ENCODE data around the gene SPATA3. TPM values are rescaled to one million over a fixed set of nuclear protein-coding genes. Genes with fewer than 3 reads are reported as not detected.

SPATA3 gene
- total RNA-seq, 2 experiments from 2014 or later: 0.71 TPM; not detected in 1

DNA sequence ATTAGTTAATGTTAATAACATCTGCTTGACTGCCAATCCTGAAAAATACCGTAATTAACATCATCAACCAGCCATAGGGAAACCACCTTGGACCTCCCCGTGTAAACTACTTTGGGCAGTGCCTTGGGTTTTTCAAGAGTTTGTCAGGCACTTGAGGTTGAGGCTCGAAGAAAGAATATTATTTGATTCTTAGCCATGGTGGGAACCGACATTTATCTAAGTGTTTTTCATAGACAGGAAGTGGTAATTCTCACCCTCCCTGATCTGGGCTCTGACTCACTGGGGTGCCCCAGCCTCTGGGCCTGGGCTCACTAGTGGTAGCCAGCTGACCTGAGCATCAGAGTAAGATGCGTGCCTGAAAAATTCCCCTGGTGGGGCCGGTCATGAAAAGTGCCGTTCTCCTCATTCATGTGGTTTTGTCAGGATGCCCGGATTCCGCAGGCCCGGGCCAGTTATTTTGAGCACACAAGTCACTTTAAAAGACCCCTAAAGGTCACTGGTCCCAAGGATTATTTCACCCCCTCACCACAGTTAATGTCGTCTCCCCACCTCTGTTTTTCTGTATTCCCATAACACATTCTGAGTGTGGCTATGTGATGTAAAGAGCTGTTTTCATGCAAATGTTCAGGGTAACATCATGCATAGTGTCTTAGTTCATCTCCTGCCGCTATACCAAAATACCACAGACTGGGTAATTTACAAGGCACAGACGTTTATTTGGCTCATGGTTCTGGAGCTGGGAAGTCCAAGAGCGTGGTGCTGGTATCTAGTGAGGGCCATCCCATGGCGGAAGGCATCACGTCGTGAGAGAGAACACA is 21.6 kb upstream of the SPATA3 start:
- H3K27ac Mint-ChIP-seq: peak overlapping the region; percentile 87
- peaks cover 57% of the 10 kb centered on the region for H3K4me1 Mint-ChIP-seq
- H3K27me3 Mint-ChIP-seq: peaks cover 9% of the 10 kb centered on the region
- H3K9me3 Mint-ChIP-seq: peaks cover 5% of the 10 kb centered on the region
- H3K36me3 Mint-ChIP-seq (ENCODE audit: low read depth): no peaks in the 10 kb centered on the region
- DNase-seq: peak; percentile 60
- peak overlapping the region; percentile 33 for H3K4me3 Mint-ChIP-seq
- CTCF ChIA-PET: interaction anchor here (0.9 to 2.8 kb wide), 4 partner anchors 8 to 54 kb away, joined by 3 to 11 read pairs (median 5); no protein-coding TSS in a partner anchor
- POLR2A ChIA-PET: no interaction called here

DNA sequence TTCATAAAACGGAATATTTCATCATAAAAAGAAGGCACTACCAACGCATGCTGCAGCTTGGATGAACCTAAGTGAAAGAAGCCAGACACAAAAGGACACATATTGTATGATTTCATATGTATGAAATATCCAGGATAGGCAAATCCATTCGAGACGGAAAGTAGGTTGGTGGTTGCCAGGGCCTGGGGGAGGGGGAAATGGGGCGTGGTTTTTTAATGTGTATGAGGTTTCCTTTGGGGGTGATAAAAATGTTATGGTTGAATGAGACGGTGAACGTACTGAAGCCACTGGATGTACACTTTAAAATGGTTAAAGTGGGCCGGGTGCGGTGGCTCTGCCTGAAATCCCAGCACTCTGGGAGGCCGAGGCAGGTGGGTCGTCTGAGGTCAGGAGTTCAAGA is 20.0 kb upstream of the SPATA3 start:
- POLR2A ChIA-PET: no interaction called here
- H3K27ac Mint-ChIP-seq: no peak overlapping the region

DNA sequence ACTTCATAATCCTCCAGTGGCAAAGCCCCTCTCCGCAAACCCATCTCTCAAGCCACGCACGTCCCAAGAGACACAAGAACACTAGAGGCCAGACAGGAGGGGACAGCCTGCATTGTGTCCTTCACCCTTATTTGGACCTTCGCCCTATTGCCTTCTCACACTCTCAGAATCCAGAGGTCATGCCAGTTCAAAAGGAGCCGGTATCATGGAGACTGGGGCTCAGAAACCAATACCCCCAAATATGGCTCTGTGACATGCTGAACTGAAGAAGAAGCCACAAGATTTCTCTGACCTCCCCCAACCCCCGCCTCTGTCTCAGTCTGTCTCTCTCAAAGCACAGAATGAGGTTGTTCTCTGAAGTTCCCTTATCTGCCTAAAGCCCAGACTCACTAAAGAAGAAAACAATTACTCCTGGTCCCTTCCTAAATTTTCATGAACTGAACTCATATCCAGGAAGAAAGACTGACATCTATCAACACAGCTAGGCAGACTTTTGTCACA is 19.2 kb upstream of the SPATA3 start:
- Mint-ChIP-seq H3K27ac (no peak overlapping the region), H3K27me3 (peaks cover 9% of the 10 kb centered on the region), H3K4me1 (peaks cover 70% of the 10 kb centered on the region), H3K36me3 (ENCODE audit: low read depth) (no peaks in the 10 kb centered on the region), H3K4me3 (no peak overlapping the region), H3K9me3 (peaks cover 5% of the 10 kb centered on the region)
- ChIA-PET POLR2A (no interaction called here), CTCF (no interaction called here)
- no peak for DNase-seq

More for the DNA sequence above, 20.0 kb upstream of the SPATA3 start:
- H3K36me3 Mint-ChIP-seq (ENCODE audit: low read depth): no peaks in the 10 kb centered on the region
- peaks cover 5% of the 10 kb centered on the region for H3K9me3 Mint-ChIP-seq
- H3K4me1 Mint-ChIP-seq: peaks cover 63% of the 10 kb centered on the region
- H3K27me3 Mint-ChIP-seq: peaks cover 9% of the 10 kb centered on the region
- no peak for DNase-seq
- no peak overlapping the region for H3K4me3 Mint-ChIP-seq
- CTCF ChIA-PET: interaction anchor here (0.7 to 2.8 kb wide), 3 partner anchors 9 to 482 kb away, joined by 3 to 11 read pairs (median 7); no protein-coding TSS in a partner anchor

DNA sequence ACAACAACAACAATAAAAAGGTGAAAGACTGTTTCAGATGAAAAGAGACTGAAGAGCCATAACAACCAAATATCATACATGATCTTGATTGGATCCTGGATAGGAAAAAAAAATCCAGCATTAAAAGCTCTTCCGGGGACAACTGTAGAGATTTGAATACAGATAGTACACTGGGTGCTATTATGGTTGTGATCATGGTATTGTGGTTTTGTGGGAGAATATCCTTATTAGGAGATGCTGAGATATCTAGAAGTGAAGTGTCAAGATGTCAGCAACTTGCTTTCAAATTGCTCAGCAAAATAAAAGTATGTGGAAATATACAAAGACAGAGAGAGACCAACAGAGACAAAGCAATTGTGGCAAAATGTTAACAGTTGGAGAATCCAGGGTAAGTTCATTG is 15.5 kb upstream of the SPATA3 start:
- no peak for DNase-seq
- H3K4me1 Mint-ChIP-seq: peaks cover 73% of the 10 kb centered on the region
- H3K27ac Mint-ChIP-seq: peak overlapping the region; percentile 32
- no peaks in the 10 kb centered on the region for H3K9me3 Mint-ChIP-seq
- ChIA-PET CTCF (interaction anchor here (1.1 to 1.6 kb wide), 3 partner anchors 9 to 162 kb away, joined by 3 read pairs; no protein-coding TSS in a partner anchor), POLR2A (no interaction called here)
- H3K27me3 Mint-ChIP-seq: peaks cover 9% of the 10 kb centered on the region
- H3K36me3 Mint-ChIP-seq (ENCODE audit: low read depth): no peaks in the 10 kb centered on the region
- peak overlapping the region; percentile 23 for H3K4me3 Mint-ChIP-seq

DNA sequence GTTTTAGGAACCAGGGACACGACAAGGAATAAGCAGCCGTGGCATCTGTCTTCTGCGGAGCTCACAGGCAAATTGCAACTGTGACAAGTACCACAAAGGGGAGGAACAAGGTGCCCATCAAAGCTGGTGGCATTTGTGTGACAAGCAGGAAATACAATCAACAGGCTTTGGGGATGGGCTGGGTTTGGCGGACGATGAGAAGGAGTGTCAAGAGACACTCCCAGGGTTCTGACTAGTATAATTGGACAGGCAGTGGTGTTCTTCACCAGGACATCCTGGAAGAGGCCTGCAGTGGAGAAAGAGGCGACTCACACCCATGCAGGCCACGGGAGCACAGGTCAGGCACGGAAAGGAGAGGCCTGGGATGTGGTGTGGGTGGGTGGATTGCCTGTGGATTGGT is 14.2 kb upstream of the SPATA3 start:
- Mint-ChIP-seq H3K4me1 (peaks cover 73% of the 10 kb centered on the region), H3K9me3 (no peaks in the 10 kb centered on the region), H3K27ac (peak overlapping the region; percentile 73), H3K36me3 (ENCODE audit: low read depth) (no peaks in the 10 kb centered on the region), H3K27me3 (peaks cover 2% of the 10 kb centered on the region), H3K4me3 (peak overlapping the region; percentile 66)
- ChIA-PET CTCF (interaction anchor here (0.6 to 1.6 kb wide), 5 partner anchors 11 to 79 kb away, joined by 3 to 4 read pairs (median 3); no protein-coding TSS in a partner anchor), POLR2A (no interaction called here)
- DNase-seq: peak; percentile 53

DNA sequence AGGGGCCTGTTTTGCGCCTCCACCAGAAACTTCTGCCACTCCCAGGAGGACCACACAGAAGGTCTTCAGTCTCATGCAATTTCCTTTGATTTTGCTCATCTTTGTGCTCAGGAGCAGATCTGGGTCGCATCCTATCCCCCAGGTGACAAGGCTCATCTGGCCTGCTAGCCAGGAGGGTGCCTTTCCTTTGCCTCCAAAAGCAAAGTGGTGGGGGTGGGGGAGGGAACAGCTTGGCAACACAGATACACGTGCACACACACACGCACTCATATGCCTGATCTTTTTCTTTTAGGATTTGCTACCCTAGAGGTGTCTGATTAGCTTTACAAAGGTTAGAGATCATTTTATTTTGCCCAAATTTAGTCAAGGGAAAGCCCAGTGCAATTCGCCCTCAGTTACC is 13.8 kb upstream of the SPATA3 start:
- H3K4me1 Mint-ChIP-seq: peaks cover 73% of the 10 kb centered on the region
- ChIA-PET POLR2A (no interaction called here), CTCF (interaction anchor here (0.6 to 1.6 kb wide), 6 partner anchors 68 to 1011 kb away, joined by 3 to 4 read pairs (median 3); no protein-coding TSS in a partner anchor)
- H3K36me3 Mint-ChIP-seq (ENCODE audit: low read depth): no peaks in the 10 kb centered on the region
- peak overlapping the region; percentile 66 for H3K4me3 Mint-ChIP-seq
- no peaks in the 10 kb centered on the region for H3K9me3 Mint-ChIP-seq
- peak overlapping the region; percentile 73 for H3K27ac Mint-ChIP-seq
- DNase-seq: no peak
- H3K27me3 Mint-ChIP-seq: no peaks in the 10 kb centered on the region

DNA sequence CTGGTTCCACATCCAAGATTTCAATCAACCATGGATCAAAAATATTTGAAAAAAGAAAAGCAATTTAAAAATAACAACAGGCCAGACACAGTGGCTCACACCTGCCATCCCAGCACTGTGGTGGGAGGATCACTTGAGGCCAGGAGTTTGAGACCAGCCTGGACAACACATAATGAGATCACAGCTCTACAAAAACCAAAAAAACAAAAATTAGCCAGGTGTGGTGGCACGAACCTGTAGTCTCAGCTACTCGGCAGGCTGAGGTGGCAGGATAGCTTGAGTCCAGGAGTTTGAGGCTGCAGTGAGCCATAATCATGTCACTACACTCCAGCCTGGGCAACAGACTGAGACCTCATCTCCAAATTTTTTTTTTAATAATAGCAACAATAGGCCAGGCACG is 13.4 kb upstream of the SPATA3 start:
- POLR2A ChIA-PET: no interaction called here
- H3K36me3 Mint-ChIP-seq (ENCODE audit: low read depth): no peaks in the 10 kb centered on the region
- peak overlapping the region; percentile 66 for H3K4me3 Mint-ChIP-seq
- H3K4me1 Mint-ChIP-seq: peaks cover 70% of the 10 kb centered on the region
- DNase-seq: no peak
- H3K27ac Mint-ChIP-seq: peak overlapping the region; percentile 73
- no peaks in the 10 kb centered on the region for H3K27me3 Mint-ChIP-seq
- no peaks in the 10 kb centered on the region for H3K9me3 Mint-ChIP-seq
- CTCF ChIA-PET: interaction anchor here (0.6 to 1.3 kb wide), 5 partner anchors 8 to 1011 kb away, joined by 3 to 4 read pairs (median 3); no protein-coding TSS in a partner anchor

DNA sequence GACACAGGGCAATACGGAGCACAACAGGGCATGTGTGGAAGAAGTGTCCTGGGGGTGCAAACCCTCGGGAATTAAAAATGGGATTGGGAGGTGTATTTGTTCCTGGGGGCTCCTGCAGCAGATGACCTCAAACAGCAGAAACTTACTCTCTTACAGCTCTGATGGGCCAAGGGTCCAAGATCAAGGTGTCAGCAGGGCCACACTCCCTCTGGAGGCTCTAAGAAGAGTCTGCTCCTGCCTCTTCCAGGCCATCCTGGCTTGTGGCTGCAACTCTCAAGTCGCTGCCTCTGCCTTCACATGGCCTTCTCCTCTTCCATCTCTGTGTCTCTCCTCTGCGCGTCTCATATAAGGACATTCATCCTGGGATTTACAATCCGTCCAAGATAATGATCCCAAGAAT is 12.4 kb upstream of the SPATA3 start:
- no peak for DNase-seq
- no peaks in the 10 kb centered on the region for H3K36me3 Mint-ChIP-seq (ENCODE audit: low read depth)
- H3K27ac Mint-ChIP-seq: no peak overlapping the region
- no peaks in the 10 kb centered on the region for H3K9me3 Mint-ChIP-seq
- H3K4me3 Mint-ChIP-seq: no peak overlapping the region
- ChIA-PET POLR2A (interaction anchor here (2.1 kb wide), 1 partner anchor 58 kb away, joined by 5 read pairs; the partner anchor contains the start of gene GPR55), CTCF (interaction anchor here (1.1 to 3.2 kb wide), 3 partner anchors 29 to 185 kb away, joined by 3 to 12 read pairs (median 3); no protein-coding TSS in a partner anchor)
- H3K27me3 Mint-ChIP-seq: peaks cover 3% of the 10 kb centered on the region
- peaks cover 65% of the 10 kb centered on the region for H3K4me1 Mint-ChIP-seq

DNA sequence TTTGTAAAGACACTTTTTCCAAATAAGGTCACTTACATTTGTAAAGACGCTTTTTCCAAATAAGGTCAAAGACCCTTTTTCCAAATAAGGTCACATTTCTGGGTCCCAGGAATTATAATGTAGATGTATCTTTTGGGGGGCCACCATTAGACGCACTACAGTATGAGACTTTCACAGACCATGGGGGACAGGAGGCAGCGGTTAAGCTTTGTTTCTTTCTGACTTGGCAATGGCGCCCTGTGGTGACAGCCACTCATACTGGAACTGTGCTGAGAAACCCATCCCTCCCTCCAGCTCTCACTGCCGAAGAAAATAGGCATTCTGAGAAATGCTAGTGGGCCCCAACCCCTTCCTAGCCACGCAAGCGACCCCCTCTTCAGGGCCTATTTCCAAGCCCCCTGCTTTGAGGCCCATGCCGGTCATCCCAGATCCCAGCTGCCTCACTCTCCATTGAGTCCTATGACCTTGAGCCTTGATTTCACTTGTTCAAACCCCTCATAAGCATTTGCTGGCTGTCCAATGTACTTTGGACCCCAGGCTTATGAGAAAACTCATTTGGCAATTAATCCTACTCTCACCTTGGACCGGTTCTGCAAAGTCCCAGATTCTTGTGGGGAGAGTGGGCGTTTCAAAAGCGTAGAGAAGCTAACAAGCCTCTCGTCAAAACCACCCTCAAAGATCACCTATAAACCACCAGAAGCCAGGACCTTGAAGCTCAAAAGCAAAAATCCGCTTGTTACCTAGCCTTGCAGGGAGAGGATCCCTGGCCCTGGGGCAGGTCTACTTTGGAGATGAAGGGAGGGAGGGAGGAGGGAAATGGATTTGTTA is 11.3 kb upstream of the SPATA3 start:
- Mint-ChIP-seq H3K4me3 (peak overlapping the region; percentile 35), H3K27ac (peak overlapping the region; percentile 77), H3K4me1 (peaks cover 57% of the 10 kb centered on the region), H3K27me3 (peaks cover 4% of the 10 kb centered on the region), H3K36me3 (ENCODE audit: low read depth) (no peaks in the 10 kb centered on the region), H3K9me3 (no peaks in the 10 kb centered on the region)
- peak; percentile 53 for DNase-seq
- CTCF ChIA-PET: interaction anchor here (0.6 to 4.1 kb wide), 19 partner anchors 9 to 833 kb away, joined by 3 to 12 read pairs (median 4); partner anchors contain the start of genes GPR55, PSMD1 and SPATA3
- POLR2A ChIA-PET: interaction anchor here (0.6 to 2.1 kb wide), 2 partner anchors 59 to 150 kb away, joined by 5 read pairs; partner anchors contain the start of gene GPR55

DNA sequence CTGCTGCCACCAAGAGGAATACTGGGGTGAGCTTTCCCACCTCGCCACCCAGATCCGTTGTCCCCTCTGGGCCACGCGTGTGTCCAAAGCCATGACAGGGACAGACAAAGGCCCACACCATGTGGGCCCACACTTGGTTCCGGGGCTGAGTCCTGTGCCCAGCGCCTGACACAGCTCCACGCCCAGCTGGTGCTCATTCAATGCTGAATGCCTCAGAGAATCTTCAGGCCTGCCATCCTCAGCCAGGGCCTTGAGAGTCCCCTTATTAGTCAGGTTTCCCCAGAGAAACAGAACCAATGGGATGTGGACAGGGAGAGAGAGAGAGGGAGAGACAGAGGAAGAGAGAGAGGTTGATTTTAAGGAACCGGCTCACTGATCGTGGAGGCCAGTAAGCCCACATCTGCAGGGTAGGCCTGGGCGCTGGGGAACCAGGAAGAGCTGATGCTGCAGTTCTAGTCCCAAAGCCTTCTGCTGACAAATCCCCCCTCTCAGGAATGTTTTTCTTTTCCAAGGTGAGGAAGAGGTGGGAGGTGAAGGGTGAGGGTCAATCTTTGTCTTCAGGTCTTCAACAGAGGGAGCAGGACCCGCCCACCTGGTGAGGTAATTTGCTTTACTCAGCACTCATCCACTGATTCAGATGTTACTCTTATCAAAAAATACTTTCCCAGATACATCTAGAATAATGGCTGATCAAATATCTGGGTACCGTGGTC is 10.2 kb upstream of the SPATA3 start:
- CTCF ChIA-PET: interaction anchor here (0.6 to 4.8 kb wide), 19 partner anchors 10 to 233 kb away, joined by 3 to 31 read pairs (median 9); partner anchors contain the start of genes GPR55 and PSMD1
- DNase-seq: no peak
- POLR2A ChIA-PET: interaction anchor here (2.1 kb wide), 1 partner anchor 60 kb away, joined by 5 read pairs; the partner anchor contains the start of gene GPR55
- no peak overlapping the region for H3K27ac Mint-ChIP-seq
- H3K4me3 Mint-ChIP-seq: no peak overlapping the region
- H3K4me1 Mint-ChIP-seq: peaks cover 50% of the 10 kb centered on the region
- H3K9me3 Mint-ChIP-seq: no peaks in the 10 kb centered on the region
- peaks cover 7% of the 10 kb centered on the region for H3K27me3 Mint-ChIP-seq
- H3K36me3 Mint-ChIP-seq (ENCODE audit: low read depth): no peaks in the 10 kb centered on the region

DNA sequence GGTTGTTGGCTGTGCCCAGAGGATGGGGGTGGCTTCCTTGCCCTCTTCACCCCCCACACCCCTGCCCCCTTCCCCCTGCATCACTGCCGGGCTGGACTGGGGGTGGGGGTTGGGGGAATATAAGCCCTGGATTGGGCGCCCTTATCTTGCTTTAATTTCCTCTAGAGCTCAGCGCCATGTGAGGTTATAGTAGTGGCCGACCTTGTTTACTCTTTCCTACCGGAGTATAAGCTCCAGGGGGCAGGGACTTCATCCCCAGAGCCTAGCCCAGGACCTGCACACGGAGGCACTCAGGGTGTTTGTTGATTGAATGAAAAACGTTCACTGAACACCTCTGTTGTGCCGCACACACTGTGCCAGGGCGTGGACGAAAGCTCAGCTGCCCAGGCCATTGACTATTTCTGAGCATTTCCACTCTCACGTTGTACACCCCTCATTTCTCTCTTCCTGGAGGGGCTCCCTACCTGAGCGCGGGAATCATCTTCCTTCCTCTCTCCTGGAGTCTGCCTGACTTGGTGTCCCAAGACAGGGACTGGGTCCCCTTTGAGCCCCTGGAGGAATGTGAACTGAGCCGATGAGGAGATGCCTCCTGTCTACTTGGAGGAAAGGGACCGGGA is 9.3 kb upstream of the SPATA3 start:
- no peaks in the 10 kb centered on the region for H3K9me3 Mint-ChIP-seq
- no peak for DNase-seq
- POLR2A ChIA-PET: interaction anchor here (0.7 kb wide), 1 partner anchor 83 kb away, joined by 3 read pairs; no protein-coding TSS in a partner anchor
- no peaks in the 10 kb centered on the region for H3K36me3 Mint-ChIP-seq (ENCODE audit: low read depth)
- H3K4me1 Mint-ChIP-seq: peaks cover 42% of the 10 kb centered on the region
- CTCF ChIA-PET: interaction anchor here (0.6 to 4.8 kb wide), 25 partner anchors 12 to 185 kb away, joined by 3 to 31 read pairs (median 4); partner anchors contain the start of gene GPR55
- peaks cover 12% of the 10 kb centered on the region for H3K27me3 Mint-ChIP-seq
- peak overlapping the region; percentile 53 for H3K4me3 Mint-ChIP-seq
- no peak overlapping the region for H3K27ac Mint-ChIP-seq
